ENCODE measurements around the gene ZNF358.
A peak's percentile ranks its signal among the peaks of the same experiment; 100 is the strongest.

The ZNF358 gene

GRCh38 chr19:7513809-7514642, 1.9 kb upstream of the ZNF358 start:
- no peak overlapping the region for H3K4me3 ChIP-seq (ENCODE audit: low read depth in 1 of 2, low read length in 2 of 2)
- no peak overlapping the region for H3K9ac ChIP-seq (ENCODE audit: low read length)
- H3K9me3 ChIP-seq (ENCODE audit: low read length) = no peaks in the 10 kb centered on the region
- H3K4me1 ChIP-seq (ENCODE audit: insufficient read depth, low read length) = peaks cover 26% of the 10 kb centered on the region
- H3K27ac ChIP-seq (ENCODE audit: low read depth, low read length) = no peak overlapping the region
- H3K27me3 ChIP-seq (ENCODE audit: control insufficient read depth in 1 of 2, insufficient read depth in 2 of 2, low read length in 2 of 2) = no peaks in the 10 kb centered on the region
- no peaks in the 10 kb centered on the region for H3K36me3 ChIP-seq (ENCODE audit: insufficient read depth, low read length)

GRCh38 chr19:7515110-7515644, 726 bp upstream of the ZNF358 start:
- no peaks in the 10 kb centered on the region for H3K27me3 ChIP-seq (ENCODE audit: control insufficient read depth in 1 of 2, insufficient read depth in 2 of 2, low read length in 2 of 2)
- no peaks in the 10 kb centered on the region for H3K36me3 ChIP-seq (ENCODE audit: insufficient read depth, low read length)
- H3K4me3 ChIP-seq (ENCODE audit: low read depth in 1 of 2, low read length in 2 of 2) = peak overlapping the region; percentile 40 to 70
- peak overlapping the region; percentile 74 for H3K9ac ChIP-seq (ENCODE audit: low read length)
- H3K4me1 ChIP-seq (ENCODE audit: insufficient read depth, low read length) = peaks cover 26% of the 10 kb centered on the region
- H3K27ac ChIP-seq (ENCODE audit: low read depth, low read length) = peak overlapping the region; percentile 94
- no peaks in the 10 kb centered on the region for H3K9me3 ChIP-seq (ENCODE audit: low read length)

GRCh38 chr19:7516333-7516732, 430 bp downstream of the ZNF358 start:
- Histone ChIP-seq H3K27me3 (ENCODE audit: control insufficient read depth in 1 of 2, insufficient read depth in 2 of 2, low read length in 2 of 2) (no peaks in the 10 kb centered on the region), H3K27ac (ENCODE audit: low read depth, low read length) (peak overlapping the region; percentile 90), H3K4me3 (ENCODE audit: low read depth in 1 of 2, low read length in 2 of 2) (peak overlapping the region; percentile 80 to 91), H3K4me1 (ENCODE audit: insufficient read depth, low read length) (peaks cover 26% of the 10 kb centered on the region), H3K9me3 (ENCODE audit: low read length) (no peaks in the 10 kb centered on the region), H3K36me3 (ENCODE audit: insufficient read depth, low read length) (no peaks in the 10 kb centered on the region), H3K9ac (ENCODE audit: low read length) (peak overlapping the region; percentile 91)

- no peaks in the 10 kb centered on the region for H3K36me3 ChIP-seq (ENCODE audit: insufficient read depth, low read length)
- H3K9me3 ChIP-seq (ENCODE audit: low read length) = no peaks in the 10 kb centered on the region
- H3K4me3 ChIP-seq (ENCODE audit: low read depth in 1 of 2, low read length in 2 of 2) = peak overlapping the region; percentile 80 to 91
- no peaks in the 10 kb centered on the region for H3K27me3 ChIP-seq (ENCODE audit: control insufficient read depth in 1 of 2, insufficient read depth in 2 of 2, low read length in 2 of 2)
- peak overlapping the region; percentile 91 for H3K9ac ChIP-seq (ENCODE audit: low read length)
- peak overlapping the region; percentile 90 for H3K27ac ChIP-seq (ENCODE audit: low read depth, low read length)
- H3K4me1 ChIP-seq (ENCODE audit: insufficient read depth, low read length) = peaks cover 29% of the 10 kb centered on the region
These were observed 975 bp downstream of the ZNF358 start for GRCh38 chr19:7516878-7517277.

GRCh38 chr19:7519361-7520130, 3.6 kb downstream of the ZNF358 start:
- H3K36me3 ChIP-seq (ENCODE audit: insufficient read depth, low read length) = no peaks in the 10 kb centered on the region
- H3K4me3 ChIP-seq (ENCODE audit: low read depth in 1 of 2, low read length in 2 of 2) = no peak overlapping the region
- no peak overlapping the region for H3K9ac ChIP-seq (ENCODE audit: low read length)
- no peaks in the 10 kb centered on the region for H3K9me3 ChIP-seq (ENCODE audit: low read length)
- H3K4me1 ChIP-seq (ENCODE audit: insufficient read depth, low read length) = peaks cover 47% of the 10 kb centered on the region
- no peak overlapping the region for H3K27ac ChIP-seq (ENCODE audit: low read depth, low read length)
- H3K27me3 ChIP-seq (ENCODE audit: control insufficient read depth in 1 of 2, insufficient read depth in 2 of 2, low read length in 2 of 2) = no peaks in the 10 kb centered on the region

- Histone ChIP-seq H3K4me3 (ENCODE audit: low read depth in 1 of 2, low read length in 2 of 2) (no peak overlapping the region), H3K27ac (ENCODE audit: low read depth, low read length) (no peak overlapping the region), H3K27me3 (ENCODE audit: control insufficient read depth in 1 of 2, insufficient read depth in 2 of 2, low read length in 2 of 2) (no peaks in the 10 kb centered on the region), H3K9ac (ENCODE audit: low read length) (no peak overlapping the region), H3K36me3 (ENCODE audit: insufficient read depth, low read length) (no peaks in the 10 kb centered on the region), H3K4me1 (ENCODE audit: insufficient read depth, low read length) (peaks cover 41% of the 10 kb centered on the region), H3K9me3 (ENCODE audit: low read length) (no peaks in the 10 kb centered on the region)
These were observed 4.5 kb downstream of the ZNF358 start for GRCh38 chr19:7520131-7521051.

GRCh38 chr19:7521551-7522071, 5.7 kb downstream of the ZNF358 start:
- H3K9me3 ChIP-seq (ENCODE audit: low read length) = no peaks in the 10 kb centered on the region
- H3K9ac ChIP-seq (ENCODE audit: low read length) = peak overlapping the region; percentile 19
- H3K4me1 ChIP-seq (ENCODE audit: insufficient read depth, low read length) = peaks cover 36% of the 10 kb centered on the region
- peak overlapping the region; percentile 39 for H3K27ac ChIP-seq (ENCODE audit: low read depth, low read length)
- H3K36me3 ChIP-seq (ENCODE audit: insufficient read depth, low read length) = no peaks in the 10 kb centered on the region
- no peaks in the 10 kb centered on the region for H3K27me3 ChIP-seq (ENCODE audit: control insufficient read depth in 1 of 2, insufficient read depth in 2 of 2, low read length in 2 of 2)
- peak overlapping the region in 1 of 2 donors; percentile 70 for H3K4me3 ChIP-seq (ENCODE audit: low read depth in 1 of 2, low read length in 2 of 2)

GRCh38 chr19:7522072-7522922, 6.4 kb downstream of the ZNF358 start, which contains the start of gene MCOLN1:
TSS of gene MCOLN1 (plus strand) at chr19:7522624. CDS start at chr19:7522751, 127 bp downstream.
- Histone ChIP-seq H3K9ac (ENCODE audit: low read length) (peak within 1 kb of the TSS; percentile 65), H3K9me3 (ENCODE audit: low read length) (no peaks in the 10 kb centered on the region), H3K36me3 (ENCODE audit: insufficient read depth, low read length) (no peaks in the 10 kb centered on the region), H3K27me3 (ENCODE audit: control insufficient read depth in 1 of 2, insufficient read depth in 2 of 2, low read length in 2 of 2) (no peaks in the 10 kb centered on the region), H3K4me3 (ENCODE audit: low read depth in 1 of 2, low read length in 2 of 2) (peak within 1 kb of the TSS; percentile 70 to 79), H3K4me1 (ENCODE audit: insufficient read depth, low read length) (peaks cover 29% of the 10 kb centered on the region), H3K27ac (ENCODE audit: low read depth, low read length) (peak within 1 kb of the TSS; percentile 47)

- Histone ChIP-seq H3K27me3 (ENCODE audit: control insufficient read depth in 1 of 2, insufficient read depth in 2 of 2, low read length in 2 of 2) (no peaks in the 10 kb centered on the region), H3K4me1 (ENCODE audit: insufficient read depth, low read length) (peaks cover 21% of the 10 kb centered on the region), H3K36me3 (ENCODE audit: insufficient read depth, low read length) (peaks cover under 1% of the 10 kb centered on the region), H3K9ac (ENCODE audit: low read length) (peak overlapping the region; percentile 65), H3K9me3 (ENCODE audit: low read length) (no peaks in the 10 kb centered on the region), H3K4me3 (ENCODE audit: low read depth in 1 of 2, low read length in 2 of 2) (peak overlapping the region; percentile 70 to 79), H3K27ac (ENCODE audit: low read depth, low read length) (peak overlapping the region; percentile 47)
These were observed 7.2 kb downstream of the ZNF358 start for GRCh38 chr19:7522923-7523667.

All from muscle layer of colon (tissue), 2 donors.